A549 (cell line): Measurements from ENCODE around the gene VPS13D.

Source experiments
- CTCF ChIP-seq: fragments of >200 bp; sonication (Bioruptor Twin); formaldehyde crosslinking; IDR thresholded peaks from 3 replicates; pipeline ENCODE4 v1.5.1; 2016
- EHMT2 ChIP-seq: fragments of 200-600 bp; sonication (generic); IDR thresholded peaks from 2 replicates; pipeline ENCODE4 v1.6.1; 2016; ENCODE audit warnings: antibody characterized with exemption, low read depth, mild to moderate bottlenecking, moderate library complexity
- POLR2A ChIP-seq: IDR thresholded peaks from 2 replicates; pipeline ENCODE4 v1.6.1; 2012; ENCODE audit warnings: mild to moderate bottlenecking, low read length
- RNF2 ChIP-seq: fragments of 200-600 bp; sonication (generic); IDR thresholded peaks from 2 replicates; pipeline ENCODE4 v1.6.1; 2016; ENCODE audit warnings: low read depth, mild to moderate bottlenecking, antibody characterized with exemption, moderate library complexity, borderline replicate concordance
- TF ChIP-seq, protein P1 (sequence below): IDR thresholded peaks from 2 replicates; pipeline ENCODE4 v1.6.1; 2012

- TF ChIP-seq EHMT2: no peak
- TF ChIP-seq POLR2A: no peak
- no peak for TF ChIP-seq RNF2
- TF ChIP-seq, protein P1, sequence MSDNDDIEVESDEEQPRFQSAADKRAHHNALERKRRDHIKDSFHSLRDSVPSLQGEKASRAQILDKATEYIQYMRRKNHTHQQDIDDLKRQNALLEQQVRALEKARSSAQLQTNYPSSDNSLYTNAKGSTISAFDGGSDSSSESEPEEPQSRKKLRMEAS: no peak
- no peak for TF ChIP-seq CTCF
Measured at GRCh38 chr1:12202190-12202497, 27.7 kb upstream of the VPS13D start.
